Omental fat pad (tissue), 4 donors: ENCODE results near the gene MYCN. TPM values are rescaled to one million over a fixed set of nuclear protein-coding genes. Genes with fewer than 3 reads are reported as not detected.

Experiments
- ATAC-seq: fragments of 150-250 bp; one replicate; pipeline ENCODE4 v1.9.1; 2016; ENCODE audit warnings: mild to moderate bottlenecking, moderate library complexity; ENCODE audit not compliant: low FRiP score
- DNase-seq: peaks from one replicate; pipeline ENCODE4 v3.0.0-alpha.2; 2019; ENCODE audit warnings: low spot score
- CTCF ChIP-seq, 3 donors: fragments of 450-650 bp; IDR thresholded peaks; one replicate each; pipeline ENCODE4 v1.5.1; 2016 to 2017; ENCODE audit warnings: antibody characterized with exemption in 3 of 3, mild to moderate bottlenecking in 3 of 3, moderate library complexity in 2 of 3
- small RNA-seq: library from RNA; depleted of rRNA; stranded (forward); fragments of <200 nt; gene quantifications from one replicate; pipeline ENCODE3, GENCODE V24; 2016
- total RNA-seq, 4 donors: library from RNA; depleted of rRNA; stranded (reverse); fragments of >200 nt; gene quantifications; one replicate each; pipeline ENCODE4 v1.1.0, GENCODE V29; 2016

Gene MYCN
- total RNA-seq, 4 donors from 2014 or later: 0.19 to 0.47 TPM; not detected in 2

GRCh38 chr2:15993666-15994065 lies 53.3 kb downstream of the MYCN start:
- ATAC-seq (no peak), DNase-seq (no peak)
- TF ChIP-seq CTCF (IDR thresholded peaks at IDR 0.05): no peak

- ATAC-seq: no peak
- TF ChIP-seq CTCF (IDR thresholded peaks at IDR 0.05): no peak
- DNase-seq: no peak
Observed at GRCh38 chr2:15995603-15996002, 55.3 kb downstream of the MYCN start.

Small RNA genes within 50 kb of the gene (small RNA-seq; reads per million reads assigned to genes)
- gene RF01210 (not detected), gene RN7SL104P (not detected)
